ENCODE results near the gene SVEP1.

Gene SVEP1

DNA sequence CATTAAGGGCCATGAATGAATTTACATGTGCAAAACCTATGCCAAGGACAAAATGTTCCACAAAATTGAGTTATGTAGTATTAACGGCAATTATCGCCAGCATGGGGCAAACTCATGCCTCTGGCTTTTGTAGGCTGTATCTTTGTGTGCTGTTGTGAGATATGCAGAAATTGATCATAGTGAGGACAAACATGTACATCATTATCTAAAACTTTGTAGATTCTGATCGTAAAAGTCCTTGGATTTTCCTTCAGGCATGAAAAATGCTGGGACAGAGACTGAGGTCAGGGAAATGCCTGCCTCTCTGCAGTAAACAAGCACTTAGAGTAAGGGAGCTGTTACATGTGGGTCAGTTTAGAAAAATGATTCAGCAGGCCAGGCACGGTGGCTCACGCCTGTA lies 236.0 kb downstream of the SVEP1 start:
- Histone ChIP-seq H3K27me3 (replicated peaks) (no peaks in the 10 kb centered on the region), H3K27ac (no peak overlapping the region), H3K4me3 (ENCODE audit: low read depth, low read length) (no peak overlapping the region), H3K36me3 (replicated peaks) (no peaks in the 10 kb centered on the region)
- TF ChIP-seq, protein P1, sequence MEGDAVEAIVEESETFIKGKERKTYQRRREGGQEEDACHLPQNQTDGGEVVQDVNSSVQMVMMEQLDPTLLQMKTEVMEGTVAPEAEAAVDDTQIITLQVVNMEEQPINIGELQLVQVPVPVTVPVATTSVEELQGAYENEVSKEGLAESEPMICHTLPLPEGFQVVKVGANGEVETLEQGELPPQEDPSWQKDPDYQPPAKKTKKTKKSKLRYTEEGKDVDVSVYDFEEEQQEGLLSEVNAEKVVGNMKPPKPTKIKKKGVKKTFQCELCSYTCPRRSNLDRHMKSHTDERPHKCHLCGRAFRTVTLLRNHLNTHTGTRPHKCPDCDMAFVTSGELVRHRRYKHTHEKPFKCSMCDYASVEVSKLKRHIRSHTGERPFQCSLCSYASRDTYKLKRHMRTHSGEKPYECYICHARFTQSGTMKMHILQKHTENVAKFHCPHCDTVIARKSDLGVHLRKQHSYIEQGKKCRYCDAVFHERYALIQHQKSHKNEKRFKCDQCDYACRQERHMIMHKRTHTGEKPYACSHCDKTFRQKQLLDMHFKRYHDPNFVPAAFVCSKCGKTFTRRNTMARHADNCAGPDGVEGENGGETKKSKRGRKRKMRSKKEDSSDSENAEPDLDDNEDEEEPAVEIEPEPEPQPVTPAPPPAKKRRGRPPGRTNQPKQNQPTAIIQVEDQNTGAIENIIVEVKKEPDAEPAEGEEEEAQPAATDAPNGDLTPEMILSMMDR (IDR thresholded peaks at IDR 0.05; ENCODE audit: low read depth, low read length, missing control alignments): no peak
- in situ Hi-C loops (cut with HindIII; ENCODE audit: low pct_ligation_motif_present, low sequenced_read_pairs): no loop called here
- no peak for DNase-seq

DNA sequence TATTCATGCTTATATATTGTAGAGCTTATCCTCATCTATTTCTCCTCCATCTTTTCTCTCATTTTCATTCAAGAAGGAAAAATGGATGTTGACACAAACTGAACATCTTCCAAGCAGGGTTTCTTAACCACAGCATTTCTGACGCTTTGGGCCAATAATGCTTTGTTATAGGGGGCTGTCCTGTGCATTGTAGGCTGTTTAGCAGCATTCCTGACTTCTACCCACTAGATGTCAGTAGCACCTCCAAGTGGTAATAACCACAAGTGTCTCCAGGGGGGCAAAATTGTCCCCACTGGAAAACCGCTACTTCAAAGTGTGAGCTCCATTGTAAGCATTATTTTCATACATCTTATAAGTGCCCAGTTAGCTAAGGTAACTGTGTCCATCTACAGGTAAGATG lies 239.2 kb downstream of the SVEP1 start:
- TF ChIP-seq, protein P1 (IDR thresholded peaks at IDR 0.05; ENCODE audit: low read depth, low read length, missing control alignments): peak; percentile 70
- in situ Hi-C loops (cut with HindIII; ENCODE audit: low pct_ligation_motif_present, low sequenced_read_pairs): no loop called here
- DNase-seq: peak; percentile 17

DNA sequence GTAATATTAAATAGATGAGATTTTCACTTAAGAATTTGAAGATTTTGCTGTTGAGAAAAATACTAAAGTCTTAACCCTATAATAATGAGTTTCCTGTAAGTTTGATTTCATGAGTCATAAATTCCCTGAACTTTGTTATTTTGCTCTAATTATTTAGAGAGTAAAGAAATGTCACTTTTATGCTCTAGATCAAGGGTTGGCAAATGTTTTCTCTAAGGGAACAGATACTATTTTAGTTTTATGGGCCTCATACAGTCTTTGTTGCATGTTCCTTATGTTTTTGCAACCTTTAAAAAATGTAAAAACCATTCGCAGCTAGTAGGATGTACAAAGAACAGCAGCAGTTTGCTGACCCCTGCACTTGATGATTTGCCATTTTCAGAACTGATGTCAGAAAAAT lies 241.4 kb downstream of the SVEP1 start:
- Histone ChIP-seq H3K27me3 (replicated peaks) (no peaks in the 10 kb centered on the region), H3K36me3 (replicated peaks) (no peaks in the 10 kb centered on the region), H3K4me3 (ENCODE audit: low read depth, low read length) (no peak overlapping the region), H3K27ac (no peak overlapping the region)
- in situ Hi-C loops (cut with HindIII; ENCODE audit: low pct_ligation_motif_present, low sequenced_read_pairs): no loop called here
- DNase-seq: no peak
- TF ChIP-seq, protein P1 (IDR thresholded peaks at IDR 0.05; ENCODE audit: low read depth, low read length, missing control alignments): no peak

More for the DNA sequence above, 239.2 kb downstream of the SVEP1 start:
- H3K36me3 ChIP-seq (replicated peaks): no peaks in the 10 kb centered on the region
- no peak overlapping the region for H3K4me3 ChIP-seq (ENCODE audit: low read depth, low read length)
- H3K27ac ChIP-seq: no peak overlapping the region
- H3K27me3 ChIP-seq (replicated peaks): no peaks in the 10 kb centered on the region

DNA sequence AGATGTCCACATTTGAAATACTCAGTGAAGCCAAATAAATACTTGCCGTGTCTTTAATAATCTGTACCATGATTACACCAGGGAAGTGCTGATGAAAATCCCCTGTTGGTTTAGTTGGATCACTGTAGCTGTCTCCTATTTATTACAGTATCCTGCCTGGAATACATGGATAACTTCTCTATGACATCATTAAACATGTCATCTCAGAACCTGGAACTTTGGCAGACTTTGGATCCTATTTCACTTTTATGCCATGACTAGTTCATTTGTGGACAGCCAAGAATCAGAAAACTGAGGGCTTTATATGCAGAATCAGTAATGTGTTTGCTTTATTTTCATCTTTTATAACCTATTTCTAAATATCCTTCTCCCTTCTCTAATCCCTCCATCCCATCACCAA lies 241.8 kb downstream of the SVEP1 start, which contains the start of gene TXNDC8:
Gene TXNDC8 (minus strand): TSS at position 137 of the 400 bp plus-strand sequence.
- in situ Hi-C loops (cut with HindIII; ENCODE audit: low pct_ligation_motif_present, low sequenced_read_pairs): no loop called here
- no peaks in the 10 kb centered on the region for H3K36me3 ChIP-seq (replicated peaks)
- no peak for DNase-seq
- H3K27ac ChIP-seq: no peak within 1 kb of the TSS
- no peak within 1 kb of the TSS for H3K4me3 ChIP-seq (ENCODE audit: low read depth, low read length)
- no peaks in the 10 kb centered on the region for H3K27me3 ChIP-seq (replicated peaks)
- TF ChIP-seq, protein P1 (IDR thresholded peaks at IDR 0.05; ENCODE audit: low read depth, low read length, missing control alignments): no peak

DNA sequence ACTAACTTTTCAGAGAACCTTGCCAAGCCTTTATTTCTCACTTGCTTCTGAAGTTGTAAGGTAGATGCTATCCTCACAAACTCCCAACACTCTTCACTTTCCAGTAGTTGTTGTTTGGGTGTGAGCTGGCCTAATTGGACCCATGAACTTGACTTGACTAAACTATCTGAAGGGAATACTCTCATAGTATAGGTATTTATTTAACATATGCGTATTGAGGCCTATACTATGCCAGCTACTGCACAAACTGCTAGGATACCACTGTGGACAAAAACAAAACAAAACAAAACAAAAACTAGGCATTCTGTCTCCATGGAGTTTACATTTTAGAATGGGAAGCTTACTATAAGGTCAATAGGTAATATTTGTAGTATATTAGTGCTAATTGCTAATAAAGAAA lies 243.2 kb downstream of the SVEP1 start:
- no peak for DNase-seq
- TF ChIP-seq, protein P1 (IDR thresholded peaks at IDR 0.05; ENCODE audit: low read depth, low read length, missing control alignments): no peak
- Histone ChIP-seq H3K36me3 (replicated peaks) (no peaks in the 10 kb centered on the region), H3K27ac (no peak overlapping the region), H3K27me3 (replicated peaks) (no peaks in the 10 kb centered on the region), H3K4me3 (ENCODE audit: low read depth, low read length) (no peak overlapping the region)
- in situ Hi-C loops (cut with HindIII; ENCODE audit: low pct_ligation_motif_present, low sequenced_read_pairs): no loop called here

DNA sequence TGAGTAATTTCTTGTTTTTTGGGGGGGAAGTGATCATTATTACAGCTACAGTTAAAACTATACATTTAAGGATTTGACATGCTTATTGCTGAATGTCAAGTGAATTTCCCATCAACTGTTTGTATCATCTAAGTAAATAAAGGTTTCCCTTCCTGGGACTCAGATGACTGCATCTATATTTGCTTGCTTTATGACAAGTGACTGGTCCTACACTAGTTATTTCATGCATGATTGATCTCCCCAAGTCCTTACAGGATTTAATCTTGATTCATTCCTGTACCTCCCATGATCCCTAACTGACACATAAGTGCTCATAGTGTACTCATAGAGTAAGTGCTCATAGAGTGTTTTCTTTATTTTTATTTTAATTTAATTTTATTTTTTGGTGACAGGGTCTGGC lies 244.7 kb downstream of the SVEP1 start:
- no peak overlapping the region for H3K27ac ChIP-seq
- TF ChIP-seq, protein P1 (IDR thresholded peaks at IDR 0.05; ENCODE audit: low read depth, low read length, missing control alignments): no peak
- no peak overlapping the region for H3K4me3 ChIP-seq (ENCODE audit: low read depth, low read length)
- H3K36me3 ChIP-seq (replicated peaks): no peaks in the 10 kb centered on the region
- in situ Hi-C loops (cut with HindIII; ENCODE audit: low pct_ligation_motif_present, low sequenced_read_pairs): no loop called here
- no peaks in the 10 kb centered on the region for H3K27me3 ChIP-seq (replicated peaks)
- no peak for DNase-seq

All from brain microvascular endothelial cell (primary cell).